ENCODE measurements around the gene APOL2. TPM values are rescaled to one million over a fixed set of nuclear protein-coding genes. Genes with fewer than 3 reads are reported as not detected.

The APOL2 gene
- total and polyA plus RNA-seq, 7 experiments from 2014 or later: 13.4 to 133 (median 40.1) TPM

DNA sequence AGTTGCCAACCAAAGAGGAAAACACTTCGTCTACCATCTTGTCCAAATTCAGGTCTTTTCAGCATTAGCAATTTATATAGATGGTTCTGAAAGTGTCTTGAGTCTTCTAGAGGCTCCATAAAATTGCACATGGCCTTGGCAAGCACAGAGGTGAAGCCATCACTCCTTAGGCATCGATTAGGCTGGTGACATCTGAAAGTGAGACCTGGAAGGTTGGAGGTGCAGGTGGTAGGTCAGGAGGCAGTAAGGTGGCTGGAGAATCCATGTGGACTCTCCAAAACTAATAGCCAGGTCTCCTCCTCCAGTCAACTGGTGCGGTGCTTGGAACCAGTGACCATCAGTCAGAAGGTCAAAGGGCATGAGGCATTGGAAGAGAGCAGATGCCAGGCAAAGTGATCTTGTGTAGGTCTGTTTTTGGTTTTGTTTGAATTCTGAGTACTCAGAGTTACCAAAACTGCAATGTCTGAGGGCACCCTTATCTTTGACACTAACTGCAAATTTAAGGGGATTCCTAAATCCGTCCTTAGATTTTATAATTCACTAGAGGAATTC is 6.6 kb upstream of the APOL2 start:
- peak in 1 of 9 donors; percentile 3 for DNase-seq
- peaks cover 0 to 2% (median 0%) of the 10 kb centered on the region in 7 donors for H3K4me1 Mint-ChIP-seq
- CTCF ChIA-PET: interaction anchor here (0.8 kb wide), 1 partner anchor 25 kb away, joined by 4 read pairs; no protein-coding TSS in a partner anchor
- Histone ChIP-seq H3K27me3 (ENCODE audit: control insufficient read depth in 2 of 2, insufficient read depth in 2 of 2, low read length in 2 of 2) (no peaks in the 10 kb centered on the region), H3K9me3 (ENCODE audit: control insufficient read depth in 2 of 3, low read length in 3 of 3) (no peaks in the 10 kb centered on the region), H3K4me1 (ENCODE audit: control insufficient read depth in 2 of 2, insufficient read depth in 2 of 2, low read length in 2 of 2) (no peaks in the 10 kb centered on the region), H3K36me3 (ENCODE audit: control insufficient read depth in 2 of 3, insufficient read depth in 3 of 3, low read length in 3 of 3) (no peaks in the 10 kb centered on the region), H3K4me3 (ENCODE audit: low read length) (no peak overlapping the region), H3K27ac (ENCODE audit: low read depth, low read length) (no peak overlapping the region)
- intact Hi-C loops (cut with micrococcal nuclease): no loop called here
- H3K27ac Mint-ChIP-seq: no peak overlapping the region
- no peak for ATAC-seq
- H3K9me3 Mint-ChIP-seq: peaks cover 0 to 20% (median 8%) of the 10 kb centered on the region in 11 donors
- peaks cover 0 to 15% (median 5%) of the 10 kb centered on the region in 5 donors for H3K36me3 Mint-ChIP-seq
- peaks cover 0 to 10% (median 0%) of the 10 kb centered on the region in 5 donors for H3K27me3 Mint-ChIP-seq
- H3K4me3 Mint-ChIP-seq: no peak overlapping the region
- POLR2A ChIA-PET: no interaction called here

DNA sequence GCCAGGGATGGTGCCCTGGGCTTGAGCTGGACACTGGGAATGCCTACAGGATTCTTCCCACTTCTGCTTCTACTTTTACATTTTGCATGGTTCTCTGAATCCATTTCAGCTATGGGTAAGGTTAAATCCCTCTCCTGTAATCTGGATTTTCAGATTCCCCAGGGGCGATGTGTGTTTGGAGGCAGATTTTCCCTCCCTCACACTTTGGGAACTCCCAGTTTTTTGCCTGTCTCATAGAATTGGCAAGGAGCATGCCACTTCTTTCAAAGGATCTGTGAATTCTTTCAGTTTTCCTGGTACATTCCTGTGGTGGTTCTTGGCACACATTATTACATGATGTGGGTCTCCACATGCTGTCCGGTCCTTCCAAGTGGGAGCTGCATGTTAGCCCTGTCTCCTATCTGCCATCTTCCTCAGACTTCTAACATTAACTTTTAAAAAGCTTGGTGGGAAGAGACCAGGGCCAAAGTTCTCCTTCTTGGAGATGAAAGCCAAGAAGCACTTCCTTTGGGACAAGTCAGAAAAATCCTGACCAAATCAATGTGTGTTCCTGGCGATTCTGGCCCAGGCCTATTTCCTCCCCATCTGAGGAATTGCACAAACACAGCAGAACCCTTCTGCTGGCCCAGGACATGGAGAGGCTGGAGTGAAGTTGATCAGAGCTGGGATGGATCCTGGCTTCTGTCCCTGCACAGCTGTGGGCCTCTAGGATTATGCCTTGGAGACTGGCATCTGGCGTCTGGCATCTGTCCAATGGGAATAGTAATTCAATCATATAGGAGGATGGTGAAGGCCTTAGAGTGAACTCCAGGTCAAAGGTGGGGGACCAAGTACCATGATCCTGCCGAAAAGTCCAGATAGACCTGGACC is 5.4 kb upstream of the APOL2 start:
- peaks cover 3 to 11% (median 5%) of the 10 kb centered on the region in 7 donors for H3K4me1 Mint-ChIP-seq
- Histone ChIP-seq H3K27me3 (ENCODE audit: control insufficient read depth in 2 of 2, insufficient read depth in 2 of 2, low read length in 2 of 2) (no peaks in the 10 kb centered on the region), H3K36me3 (ENCODE audit: control insufficient read depth in 2 of 3, insufficient read depth in 3 of 3, low read length in 3 of 3) (no peaks in the 10 kb centered on the region), H3K9me3 (ENCODE audit: control insufficient read depth in 2 of 3, low read length in 3 of 3) (no peaks in the 10 kb centered on the region), H3K4me1 (ENCODE audit: control insufficient read depth in 2 of 2, insufficient read depth in 2 of 2, low read length in 2 of 2) (peaks cover 3 to 4% of the 10 kb centered on the region in 2 donors), H3K4me3 (ENCODE audit: low read length) (no peak overlapping the region), H3K27ac (ENCODE audit: low read depth, low read length) (no peak overlapping the region)
- ATAC-seq (no peak), DNase-seq (peak in 1 of 9 donors; percentile 4)
- ChIA-PET CTCF (interaction anchor here (0.9 kb wide), 1 partner anchor 65 kb away, joined by 3 read pairs; no protein-coding TSS in a partner anchor), POLR2A (interaction anchor here (0.6 kb wide), 1 partner anchor 104 kb away, joined by 3 read pairs; no protein-coding TSS in a partner anchor)
- peaks cover 0 to 12% (median 5%) of the 10 kb centered on the region in 5 donors for H3K36me3 Mint-ChIP-seq
- H3K4me3 Mint-ChIP-seq: no peak overlapping the region
- peaks cover 0 to 20% (median 8%) of the 10 kb centered on the region in 11 donors for H3K9me3 Mint-ChIP-seq
- peak overlapping the region in 1 of 9 donors; percentile 17 for H3K27ac Mint-ChIP-seq
- H3K27me3 Mint-ChIP-seq: peaks cover 0 to 10% (median 0%) of the 10 kb centered on the region in 5 donors
- intact Hi-C loops (cut with micrococcal nuclease): no loop called here

DNA sequence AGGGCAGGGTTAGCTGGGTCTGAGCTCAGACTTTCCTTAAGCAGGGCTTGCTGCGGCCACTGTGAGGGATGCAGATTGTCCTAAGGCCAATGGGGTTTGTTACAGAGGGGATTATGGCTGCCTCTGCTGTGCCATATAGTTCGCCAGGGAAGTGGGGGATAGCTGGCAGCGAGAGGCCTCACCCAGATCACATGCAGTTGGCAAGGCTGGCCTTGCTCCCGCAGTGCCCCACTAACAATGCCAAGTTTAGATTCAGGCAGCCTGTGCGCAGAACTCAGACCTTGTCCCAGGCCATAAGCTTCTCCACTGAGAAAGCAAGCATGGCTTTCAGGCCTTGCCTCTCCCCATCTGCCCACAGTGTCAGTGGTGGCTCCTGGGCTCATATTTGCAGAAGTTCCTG is 4.7 kb upstream of the APOL2 start:
- Histone ChIP-seq H3K27me3 (ENCODE audit: control insufficient read depth in 2 of 2, insufficient read depth in 2 of 2, low read length in 2 of 2) (no peaks in the 10 kb centered on the region), H3K4me1 (ENCODE audit: control insufficient read depth in 2 of 2, insufficient read depth in 2 of 2, low read length in 2 of 2) (peaks cover 5 to 7% of the 10 kb centered on the region in 2 donors), H3K36me3 (ENCODE audit: control insufficient read depth in 2 of 3, insufficient read depth in 3 of 3, low read length in 3 of 3) (no peaks in the 10 kb centered on the region), H3K27ac (ENCODE audit: low read depth, low read length) (no peak overlapping the region), H3K9me3 (ENCODE audit: control insufficient read depth in 2 of 3, low read length in 3 of 3) (no peaks in the 10 kb centered on the region), H3K4me3 (ENCODE audit: low read length) (no peak overlapping the region)
- Mint-ChIP-seq H3K4me3 (no peak overlapping the region), H3K9me3 (peaks cover 0 to 20% (median 8%) of the 10 kb centered on the region in 11 donors), H3K27ac (no peak overlapping the region), H3K36me3 (peaks cover 0 to 18% (median 3%) of the 10 kb centered on the region in 5 donors), H3K4me1 (peaks cover 11 to 17% (median 12%) of the 10 kb centered on the region in 7 donors), H3K27me3 (peaks cover 0 to 10% (median 0%) of the 10 kb centered on the region in 5 donors)
- ChIA-PET CTCF (interaction anchor here (0.9 kb wide), 1 partner anchor 64 kb away, joined by 3 read pairs; no protein-coding TSS in a partner anchor), POLR2A (interaction anchor here (0.6 kb wide), 1 partner anchor 1133 kb away, joined by 3 read pairs; no protein-coding TSS in a partner anchor)
- intact Hi-C loops (cut with micrococcal nuclease): no loop called here
- no peak for ATAC-seq
- DNase-seq: no peak

DNA sequence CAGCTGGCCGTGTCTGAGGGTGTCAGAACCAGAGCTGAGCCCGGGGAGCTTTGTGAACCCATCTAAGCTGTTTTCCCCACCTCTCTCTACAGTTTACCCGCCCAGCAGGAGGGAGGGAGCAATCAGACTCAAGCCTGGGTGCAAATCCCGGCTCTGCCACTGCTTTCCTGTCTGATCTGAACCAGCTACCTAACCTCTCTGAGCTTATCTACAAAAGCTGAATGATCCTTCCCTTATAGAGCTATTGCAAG is 252 bp downstream of the APOL2 start:
- POLR2A ChIA-PET: interaction anchor here (0.7 to 4.0 kb wide), 9 partner anchors 10 to 909 kb away, joined by 3 to 24 read pairs (median 3); partner anchors contain the start of genes APOL1, APOL3 and APOL6

DNA sequence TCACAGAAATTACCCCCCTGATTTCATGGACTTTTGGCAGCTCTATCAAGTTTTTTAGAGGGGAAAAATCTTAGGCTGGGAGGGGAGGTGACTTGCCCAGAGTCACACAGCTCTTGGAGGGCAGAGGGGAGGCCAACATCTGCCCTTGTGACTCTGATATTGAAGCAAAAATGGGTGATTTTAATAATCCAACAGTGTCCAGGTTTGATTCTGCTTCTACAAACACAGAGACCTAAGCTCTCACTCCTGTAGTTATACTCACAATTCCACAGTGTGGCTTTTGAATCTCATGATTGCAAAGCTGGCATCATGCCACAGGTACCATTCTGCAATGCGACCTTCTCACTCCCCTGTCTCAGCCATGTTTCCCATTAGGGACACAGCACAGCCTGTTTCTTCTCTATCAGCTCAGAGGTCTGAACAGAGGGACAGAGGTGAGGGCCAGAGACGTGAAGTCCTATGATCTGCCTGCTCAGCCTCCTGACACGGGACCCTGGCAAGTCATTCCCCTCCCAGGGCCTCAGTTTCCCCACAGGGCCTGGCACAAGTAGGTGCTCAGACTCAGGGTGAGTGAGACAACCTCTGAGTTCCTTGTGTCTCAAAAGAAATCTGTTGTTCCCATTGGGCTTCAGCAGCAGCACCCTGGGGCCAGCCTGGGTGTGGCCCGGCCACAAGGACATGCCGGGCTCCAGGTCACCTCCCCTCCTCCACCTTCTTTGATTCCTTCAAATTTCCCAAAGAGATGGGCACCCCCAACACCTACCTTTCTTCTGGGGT is 766 bp downstream of the APOL2 start:
- H3K9me3 ChIP-seq (ENCODE audit: control insufficient read depth in 2 of 3, low read length in 3 of 3): no peaks in the 10 kb centered on the region
- ChIA-PET CTCF (interaction anchor here (0.8 to 1.8 kb wide), 16 partner anchors 15 to 173 kb away, joined by 3 to 11 read pairs (median 4); partner anchors contain the start of genes APOL1 and APOL3), POLR2A (interaction anchor here (0.7 to 4.0 kb wide), 11 partner anchors 10 to 908 kb away, joined by 3 to 24 read pairs (median 3); partner anchors contain the start of genes APOL1, APOL3 and APOL6)
- H3K27ac ChIP-seq (ENCODE audit: low read depth, low read length): peak overlapping the region; percentile 76
- H3K4me1 Mint-ChIP-seq: peaks cover 45 to 63% (median 58%) of the 10 kb centered on the region in 7 donors
- H3K36me3 Mint-ChIP-seq: peaks cover 19 to 68% (median 33%) of the 10 kb centered on the region in 5 donors
- peaks cover 0 to 15% (median 6%) of the 10 kb centered on the region in 11 donors for H3K9me3 Mint-ChIP-seq
- H3K4me3 Mint-ChIP-seq: peak overlapping the region; percentile 93 to 99 (median 99)
- no peak for ATAC-seq
- H3K27me3 Mint-ChIP-seq: peaks cover 0 to 9% (median 0%) of the 10 kb centered on the region in 5 donors
- peaks cover 0 to 31% (median 1%) of the 10 kb centered on the region in 3 experiments for H3K36me3 ChIP-seq (ENCODE audit: control insufficient read depth in 2 of 3, insufficient read depth in 3 of 3, low read length in 3 of 3)
- DNase-seq: peak in 1 of 9 donors; percentile 4
- H3K27me3 ChIP-seq (ENCODE audit: control insufficient read depth in 2 of 2, insufficient read depth in 2 of 2, low read length in 2 of 2): no peaks in the 10 kb centered on the region
- peaks cover 23 to 33% of the 10 kb centered on the region in 2 donors for H3K4me1 ChIP-seq (ENCODE audit: control insufficient read depth in 2 of 2, insufficient read depth in 2 of 2, low read length in 2 of 2)
- H3K27ac Mint-ChIP-seq: peak overlapping the region; percentile 94 to 99 (median 98)
- H3K4me3 ChIP-seq (ENCODE audit: low read length): peak overlapping the region; percentile 94
- intact Hi-C loops (cut with micrococcal nuclease): loop anchor here (1.0 to 5.0 kb wide), 10 partner anchors 15 to 291 kb away; partner anchors contain the start of genes APOL1 (in 2 of the 2), APOL3 (in 1 of the 2), EIF3D (in 1 of the 2) and TXN2 (in 1 of the 2)

More for the DNA sequence above, 252 bp downstream of the APOL2 start:
- H3K9me3 ChIP-seq (ENCODE audit: control insufficient read depth in 2 of 3, low read length in 3 of 3): no peaks in the 10 kb centered on the region
- H3K36me3 Mint-ChIP-seq: peaks cover 19 to 64% (median 32%) of the 10 kb centered on the region in 5 donors
- peaks cover 45 to 60% (median 58%) of the 10 kb centered on the region in 7 donors for H3K4me1 Mint-ChIP-seq
- DNase-seq (no peak), ATAC-seq (no peak)
- no peaks in the 10 kb centered on the region for H3K27me3 ChIP-seq (ENCODE audit: control insufficient read depth in 2 of 2, insufficient read depth in 2 of 2, low read length in 2 of 2)
- H3K4me3 Mint-ChIP-seq: peak overlapping the region; percentile 93 to 99 (median 99)
- H3K27ac ChIP-seq (ENCODE audit: low read depth, low read length): peak overlapping the region; percentile 76
- peak overlapping the region; percentile 94 for H3K4me3 ChIP-seq (ENCODE audit: low read length)
- CTCF ChIA-PET: interaction anchor here (0.8 to 1.8 kb wide), 16 partner anchors 14 to 173 kb away, joined by 3 to 11 read pairs (median 4); partner anchors contain the start of genes APOL1 and APOL3
- peaks cover 0 to 16% (median 6%) of the 10 kb centered on the region in 11 donors for H3K9me3 Mint-ChIP-seq
- intact Hi-C loops (cut with micrococcal nuclease): loop anchor here (1.0 to 5.0 kb wide), 10 partner anchors 14 to 290 kb away; partner anchors contain the start of genes APOL1 (in 2 of the 2), APOL3 (in 1 of the 2), EIF3D (in 1 of the 2) and TXN2 (in 1 of the 2)
- H3K36me3 ChIP-seq (ENCODE audit: control insufficient read depth in 2 of 3, insufficient read depth in 3 of 3, low read length in 3 of 3): peaks cover 0 to 26% (median 0%) of the 10 kb centered on the region in 3 experiments
- H3K27me3 Mint-ChIP-seq: peaks cover 0 to 10% (median 0%) of the 10 kb centered on the region in 5 donors
- H3K27ac Mint-ChIP-seq: peak overlapping the region; percentile 94 to 99 (median 98)
- peaks cover 23 to 33% of the 10 kb centered on the region in 2 donors for H3K4me1 ChIP-seq (ENCODE audit: control insufficient read depth in 2 of 2, insufficient read depth in 2 of 2, low read length in 2 of 2)

Data from naive thymus-derived CD4-positive, alpha-beta T cell (primary cell).